Activated CD8-positive, alpha-beta memory T cell treated with anti-CD3 and anti-CD28 coated beads for 24 hours (primary cell): ENCODE measurements around the gene FUT3.
"Not testable (repeated sequence)": the region's sequence is repeated elsewhere in the genome, so short reads cannot be mapped to it uniquely, and the experiment has no call there.

Source experiments
- DNase-seq: peaks from one replicate; pipeline ENCODE4 v3.0.0-alpha.2; 2020

The FUT3 gene

DNA sequence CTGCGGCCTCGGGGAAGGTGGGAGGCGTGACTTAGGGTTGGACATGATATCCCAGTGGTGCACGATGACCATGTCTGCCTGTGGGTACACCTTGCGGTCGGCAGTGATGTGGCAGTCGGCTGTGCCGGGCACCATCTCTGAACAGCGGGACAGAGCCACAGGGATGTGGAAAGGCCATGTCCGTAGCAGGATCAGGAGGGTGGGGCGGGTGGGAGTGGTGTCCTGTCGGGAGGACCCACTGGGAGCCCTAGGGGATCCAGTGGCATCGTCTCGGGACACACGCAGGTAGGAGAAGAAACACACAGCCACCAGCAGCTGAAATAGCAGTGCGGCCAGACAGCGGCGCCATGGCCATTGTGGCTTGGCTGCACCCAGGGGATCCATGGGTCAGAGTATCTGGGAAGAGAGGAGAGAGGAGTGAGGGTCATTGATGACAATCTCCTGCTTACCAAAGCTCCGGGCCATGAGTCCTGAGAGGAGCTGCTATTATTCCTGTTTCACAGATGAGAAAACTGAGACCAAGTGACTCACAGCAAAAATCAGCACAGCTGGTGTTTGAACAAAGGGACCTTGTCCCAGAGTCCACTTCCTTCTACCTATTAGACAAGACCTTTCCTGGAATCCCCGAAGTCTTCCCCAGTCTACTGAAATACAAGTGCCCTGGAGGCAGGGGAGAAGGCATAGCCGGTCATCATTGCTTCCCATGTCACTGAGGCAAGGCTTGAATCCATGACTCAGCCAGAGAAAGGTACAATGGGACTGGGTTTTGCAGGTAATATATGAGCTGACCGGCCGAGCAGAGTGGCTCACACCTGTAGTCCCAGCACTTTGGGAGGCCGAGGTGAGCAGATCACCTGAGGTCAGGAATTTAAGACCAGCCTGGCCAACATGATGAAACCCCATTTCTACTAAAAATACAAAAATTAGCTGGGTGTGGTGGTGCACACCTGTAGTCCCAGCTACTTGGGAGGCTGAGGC lies 6.5 kb downstream of the FUT3 start:
- no peak for DNase-seq

DNA sequence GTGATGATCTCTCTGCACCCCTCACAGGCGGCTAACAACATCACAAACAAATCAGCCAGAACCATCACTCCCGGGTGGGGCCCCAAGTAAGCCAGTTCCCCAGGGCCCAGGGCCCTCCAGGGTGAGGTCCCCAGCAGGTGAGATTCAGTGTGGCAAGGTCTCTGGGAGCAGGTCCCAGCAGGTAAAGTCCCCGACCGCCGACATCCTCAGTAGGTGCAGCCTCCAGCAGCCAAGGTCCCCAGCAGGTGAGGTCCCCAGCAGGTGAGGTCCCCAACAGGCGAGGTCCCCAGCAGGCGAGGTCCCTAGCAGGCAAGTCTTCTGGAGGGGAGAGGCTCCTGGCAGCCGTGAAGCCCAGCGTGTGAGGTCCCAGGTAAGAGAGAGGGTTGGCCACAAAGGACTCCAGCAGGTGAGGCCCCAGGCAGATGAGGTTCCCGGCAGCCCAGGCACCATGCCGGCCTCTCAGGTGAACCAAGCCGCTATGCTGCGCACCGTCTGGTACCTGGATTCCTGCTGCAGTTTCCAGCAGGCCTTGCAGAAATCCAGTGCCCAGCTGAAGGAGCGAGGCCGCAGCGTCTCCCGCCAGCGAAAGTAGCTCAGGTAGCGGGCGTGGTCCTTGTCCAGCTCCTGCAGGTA lies 7.8 kb downstream of the FUT3 start:
- DNase-seq = no peak

DNA sequence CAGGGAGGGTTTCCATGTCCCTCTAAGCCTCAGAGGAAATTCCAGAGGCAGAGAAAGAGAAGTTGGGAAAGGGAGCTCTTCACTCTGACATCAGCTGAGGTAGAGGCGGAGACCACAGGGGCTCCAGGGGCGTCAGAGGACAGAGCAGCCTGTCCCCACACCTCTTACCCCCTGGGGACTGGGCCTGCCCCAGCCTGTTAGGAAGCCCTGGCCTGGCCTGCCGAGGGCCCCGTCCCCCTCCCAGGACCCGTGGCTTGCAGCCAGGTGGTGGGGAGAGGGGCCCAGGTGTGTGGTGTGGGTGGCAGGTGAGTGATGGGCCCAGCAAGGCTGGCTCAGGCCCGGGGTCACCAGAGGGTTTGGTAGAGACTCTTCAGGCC lies 9.5 kb downstream of the FUT3 start:
- DNase-seq = not testable (repeated sequence)

DNA sequence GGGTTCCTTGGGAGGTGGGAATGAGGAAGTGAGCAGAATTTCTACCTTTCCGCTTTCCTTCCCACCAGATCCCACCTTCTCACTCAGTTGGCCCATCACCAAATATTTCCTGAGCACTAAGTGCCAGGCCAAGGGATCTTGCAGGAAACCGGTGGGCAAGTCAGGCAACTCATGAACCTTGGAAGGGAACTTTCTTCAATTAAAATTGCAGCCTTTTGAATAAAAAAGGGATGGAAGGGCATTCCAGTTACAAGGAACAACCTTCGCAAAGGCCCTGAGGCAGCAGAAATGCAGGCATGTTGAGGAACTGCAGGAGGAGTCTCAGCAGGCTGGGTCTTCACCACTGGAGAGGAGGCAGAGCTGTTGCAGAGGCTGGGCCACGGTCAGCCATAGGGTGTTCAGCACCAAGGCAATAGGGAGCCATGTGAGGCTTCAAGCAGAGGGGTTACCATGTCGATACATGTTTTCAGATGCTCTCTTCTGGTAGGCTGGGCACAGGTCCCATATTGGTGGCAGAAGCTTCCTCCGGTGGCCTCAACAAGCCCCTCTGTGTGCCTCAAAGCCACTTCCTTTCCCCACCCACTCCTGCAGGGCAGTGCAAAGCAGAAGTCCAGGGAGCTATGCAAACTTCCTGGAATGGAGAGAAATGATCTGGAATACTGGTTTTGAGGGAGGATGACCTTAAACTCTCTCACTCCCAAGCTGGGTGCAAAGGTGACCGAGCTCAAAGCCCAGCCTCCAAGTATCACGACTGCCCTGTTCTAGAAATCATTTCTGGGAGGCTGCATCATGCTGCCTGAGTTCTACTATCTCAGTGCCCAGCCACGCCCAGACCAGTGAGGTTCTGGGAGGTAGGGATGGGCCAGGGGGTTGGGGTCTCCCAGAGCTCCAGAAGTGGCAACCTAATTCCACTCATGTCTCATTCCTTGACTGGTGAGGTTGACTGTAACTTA lies 11.9 kb downstream of the FUT3 start, which contains the start of gene FUT6:
TSS of gene FUT6 (minus strand) at position 638 of the 953 bp plus-strand sequence. CDS start 7,135 bp downstream, outside the sequence.
- no peak for DNase-seq

DNA sequence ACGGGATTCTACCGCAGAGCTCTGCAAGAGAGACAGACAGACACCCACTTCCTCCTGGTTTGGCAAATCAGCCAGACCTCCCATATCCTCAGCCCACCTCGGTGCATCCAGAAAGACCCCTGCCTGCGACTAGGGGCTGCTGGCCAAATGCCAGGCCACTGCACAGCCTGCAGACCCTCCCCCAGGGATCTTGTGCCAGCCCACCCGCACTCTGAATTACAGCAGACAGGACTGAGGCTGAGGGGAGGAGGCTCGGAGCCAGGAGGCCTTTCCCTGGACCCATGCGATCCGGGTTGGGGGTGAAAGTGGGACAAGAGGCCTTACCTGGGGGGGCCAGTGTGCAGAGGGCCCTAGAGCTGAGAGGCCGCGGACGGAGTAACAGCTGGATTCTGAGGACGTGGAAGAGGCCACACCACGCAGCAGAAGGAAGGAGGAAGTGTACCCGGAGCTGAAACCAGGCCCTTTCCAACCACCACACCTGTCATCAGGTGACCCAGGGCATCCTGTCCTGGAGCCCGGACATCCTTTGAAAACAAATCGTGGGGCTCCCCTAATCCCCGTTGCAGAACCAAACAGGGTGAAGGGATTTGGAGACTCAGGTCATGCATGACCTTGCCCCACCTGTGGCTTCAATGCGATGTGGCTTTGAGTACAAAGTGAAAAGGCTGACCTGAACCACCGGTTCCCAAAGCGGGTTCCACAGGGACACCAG lies 12.7 kb downstream of the FUT3 start:
- DNase-seq = no peak

DNA sequence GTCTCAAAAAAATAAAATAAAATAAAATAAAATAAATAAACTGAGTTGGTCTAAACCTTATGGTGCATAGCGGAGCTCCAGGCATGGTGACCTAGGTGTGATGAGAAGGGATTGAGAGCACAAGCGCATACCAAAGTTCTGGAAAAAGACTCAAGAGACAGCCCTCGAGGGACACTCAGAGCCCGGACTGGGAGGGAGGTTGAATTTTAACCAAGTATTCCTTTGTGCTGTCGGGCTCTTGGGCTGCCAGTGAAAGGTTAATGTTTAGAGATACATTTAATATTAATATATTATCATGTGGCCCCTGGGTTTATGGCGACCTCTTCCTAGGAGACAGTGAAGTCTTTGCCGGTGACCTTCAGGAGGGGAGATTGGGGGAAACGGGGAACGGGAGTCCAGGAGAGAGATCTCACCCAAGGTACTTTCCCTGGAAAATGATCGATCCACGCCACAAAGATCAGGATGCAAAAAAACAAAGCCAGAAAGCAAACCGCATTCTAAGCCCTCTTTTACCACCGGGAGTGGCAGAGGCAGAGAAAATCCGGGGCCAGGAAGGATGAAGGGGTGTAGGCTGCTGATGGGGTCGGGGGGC lies 13.4 kb downstream of the FUT3 start:
- no peak for DNase-seq

DNA sequence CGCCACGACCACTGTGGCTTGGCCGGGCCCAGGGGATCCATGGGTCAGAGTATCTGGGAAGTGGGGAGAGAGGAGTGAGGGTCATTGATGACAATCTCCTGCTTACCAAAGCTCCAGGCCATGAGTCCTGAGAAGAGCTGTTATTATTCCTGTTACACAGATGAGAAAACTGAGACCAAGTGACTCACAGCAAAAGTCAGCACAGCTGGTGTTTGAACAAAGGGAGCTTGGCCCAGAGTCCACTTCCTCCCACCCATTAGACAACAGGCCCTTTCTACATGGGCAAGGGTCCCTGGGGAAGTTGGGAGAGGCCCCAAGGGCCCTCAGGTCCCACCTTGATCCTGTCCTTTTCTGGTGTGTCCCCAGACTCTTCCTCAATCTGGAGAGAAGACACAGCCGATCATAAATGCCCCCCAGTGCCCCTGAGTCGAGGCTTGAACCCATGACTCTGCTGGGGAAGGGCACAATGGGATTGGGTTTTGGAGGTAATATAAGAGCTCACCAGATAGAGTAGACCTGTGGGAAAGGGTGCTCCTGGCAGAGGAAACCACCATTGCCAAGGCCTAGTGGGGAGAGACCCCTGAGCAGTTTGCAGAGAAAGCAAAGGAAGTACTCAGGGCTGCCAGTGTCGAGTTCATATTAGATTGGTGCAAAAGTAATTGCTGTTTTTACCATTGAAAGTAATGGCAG lies 18.6 kb downstream of the FUT3 start:
- DNase-seq = no peak

DNA sequence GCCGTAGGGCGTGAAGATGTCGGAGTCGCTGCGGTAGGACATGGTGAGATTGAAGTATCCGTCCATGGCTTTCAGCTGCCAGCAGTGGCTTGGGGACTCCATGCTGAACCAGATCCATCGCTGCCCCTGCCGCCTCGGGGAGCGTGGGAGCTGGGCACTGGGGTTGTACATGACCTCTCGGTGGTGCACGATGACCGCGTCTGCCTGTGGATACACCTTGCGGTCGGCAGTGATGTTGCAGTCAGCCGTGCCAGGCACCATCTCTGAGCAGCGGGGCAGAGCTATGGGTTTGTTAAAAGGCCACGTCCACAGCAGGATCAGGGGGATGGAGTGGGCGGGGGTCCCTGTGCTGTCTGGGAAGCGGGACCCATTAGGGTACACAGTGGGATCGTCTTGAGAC lies 19.2 kb downstream of the FUT3 start:
- DNase-seq = no peak

DNA sequence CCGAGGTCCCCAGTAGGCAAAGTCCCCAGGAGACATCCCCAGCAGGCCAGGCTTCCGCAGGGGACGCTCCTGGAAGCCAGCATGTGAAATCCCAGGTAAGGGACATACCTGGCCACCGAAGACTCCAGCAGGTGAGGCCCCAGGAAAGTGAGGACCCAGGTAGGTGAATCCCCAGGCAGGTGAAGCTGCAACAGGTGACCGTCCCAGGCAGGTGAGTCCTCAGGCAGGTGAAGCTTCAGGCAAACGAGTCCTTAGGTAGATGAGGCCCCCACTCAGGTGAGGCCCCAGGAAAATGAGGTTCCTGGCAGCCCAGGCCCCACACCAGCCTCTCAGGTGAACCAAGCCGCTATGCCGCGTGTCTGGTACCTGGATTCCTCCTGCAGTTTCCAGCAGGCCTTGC lies 20.1 kb downstream of the FUT3 start:
- DNase-seq = no peak

DNA sequence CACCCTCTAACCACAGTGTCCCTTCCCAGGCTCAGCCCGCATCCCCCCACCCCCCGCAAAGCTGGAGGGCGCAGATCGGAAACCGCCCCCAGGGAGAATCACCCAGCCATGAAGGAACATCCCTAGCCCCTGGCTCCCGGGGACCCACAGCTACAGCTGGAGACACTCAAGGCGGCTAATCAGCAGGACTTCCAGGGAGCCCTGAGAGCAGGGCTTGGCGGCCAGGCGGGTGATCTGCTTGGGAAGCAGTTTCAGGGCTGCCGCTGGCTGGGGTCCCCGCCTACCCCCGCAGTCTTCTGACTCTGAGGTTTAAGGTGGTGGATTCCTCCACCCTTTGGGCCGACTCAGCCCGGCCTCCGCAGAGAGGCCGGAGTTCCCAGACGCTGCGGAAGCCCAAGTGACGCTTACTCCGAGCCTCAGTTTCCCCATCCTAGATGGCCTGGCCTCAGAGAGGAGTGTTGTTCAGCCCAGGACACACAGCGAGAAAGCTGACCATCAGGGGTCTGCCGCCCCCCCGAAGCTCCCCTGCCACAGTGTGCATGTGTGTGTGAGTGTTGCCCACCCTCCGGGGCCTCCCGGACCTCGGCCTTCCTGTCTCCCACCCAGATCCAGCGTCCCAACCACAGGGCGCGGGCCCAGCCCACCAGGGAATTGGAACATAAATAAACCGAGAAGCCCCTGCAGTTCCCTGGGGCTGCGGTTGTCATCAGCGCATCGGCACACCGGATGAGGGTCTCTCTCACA lies 21.5 kb downstream of the FUT3 start:
- DNase-seq = no peak

DNA sequence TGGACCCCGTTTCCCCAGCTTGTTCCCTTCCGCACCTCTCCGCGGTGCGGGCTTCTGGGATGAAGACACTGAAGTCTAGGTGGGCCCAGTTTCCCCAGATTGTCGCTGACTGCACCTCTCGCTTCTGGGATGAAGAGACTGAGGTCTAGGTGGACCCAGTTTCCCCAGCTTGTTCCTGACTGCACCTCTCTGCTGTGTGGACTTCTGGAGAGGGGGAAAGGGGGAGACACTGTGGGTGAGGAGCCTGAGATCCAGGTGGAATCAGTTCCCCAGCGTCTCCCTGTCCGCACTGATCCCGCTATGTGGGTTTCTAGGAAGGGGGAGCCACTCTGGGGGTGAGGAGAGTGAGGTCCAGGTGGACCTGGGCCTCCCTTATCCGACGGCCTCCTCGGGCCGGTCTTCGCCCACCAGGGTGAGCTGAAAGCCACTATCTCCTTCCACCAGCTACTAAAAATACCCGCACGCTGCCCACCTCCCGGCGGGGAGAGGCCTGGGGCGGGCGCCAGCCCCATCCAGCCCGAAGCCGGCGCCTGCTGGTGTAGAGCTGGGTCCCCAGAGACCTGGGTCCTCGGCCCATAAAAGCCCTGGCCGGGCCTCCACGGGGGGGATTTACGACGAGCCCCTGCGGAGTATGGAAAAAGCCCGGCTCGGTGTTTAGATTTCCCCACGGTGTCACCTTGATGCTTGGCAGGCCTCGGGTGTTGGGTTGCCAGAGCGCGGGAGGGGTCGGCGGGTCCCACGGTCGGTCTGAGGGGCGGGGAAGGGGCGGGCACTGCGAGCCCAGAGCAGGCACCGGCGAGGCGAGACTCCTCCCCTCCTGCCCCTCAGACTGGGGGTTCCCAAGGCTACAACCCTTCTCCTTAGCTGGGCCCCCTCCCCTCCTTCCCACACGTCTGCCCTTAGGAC lies 22.3 kb downstream of the FUT3 start:
- peak; percentile 78 for DNase-seq

DNA sequence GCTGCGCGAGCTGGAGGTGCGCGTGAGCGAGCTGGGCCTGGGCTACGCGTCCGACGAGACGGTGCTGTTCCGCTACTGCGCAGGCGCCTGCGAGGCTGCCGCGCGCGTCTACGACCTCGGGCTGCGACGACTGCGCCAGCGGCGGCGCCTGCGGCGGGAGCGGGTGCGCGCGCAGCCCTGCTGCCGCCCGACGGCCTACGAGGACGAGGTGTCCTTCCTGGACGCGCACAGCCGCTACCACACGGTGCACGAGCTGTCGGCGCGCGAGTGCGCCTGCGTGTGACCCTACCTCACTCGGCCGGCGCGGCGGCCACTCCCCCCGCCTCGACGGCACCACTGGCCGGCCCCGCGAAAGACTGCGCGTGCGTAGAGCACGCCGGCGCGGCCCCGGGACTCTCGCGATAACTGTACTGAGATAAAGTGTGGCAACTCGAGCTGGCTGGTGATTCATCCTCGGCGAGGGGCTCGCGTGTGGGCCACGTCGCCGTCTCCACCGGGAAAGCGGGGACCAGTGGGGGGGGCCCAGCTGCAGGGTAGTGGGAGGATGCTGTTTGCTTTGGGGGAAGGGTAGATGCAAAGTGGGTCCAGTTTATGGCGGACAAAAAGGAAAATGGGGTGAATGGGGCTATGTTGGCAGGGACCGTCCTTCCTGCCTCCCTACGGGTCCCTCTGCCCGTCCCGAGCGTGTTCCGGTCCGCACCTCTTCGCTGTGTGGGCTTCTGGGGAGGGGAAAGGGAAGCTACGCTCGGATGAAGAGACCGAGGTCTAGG lies 23.2 kb downstream of the FUT3 start:
- DNase-seq = peak; percentile 99

DNA sequence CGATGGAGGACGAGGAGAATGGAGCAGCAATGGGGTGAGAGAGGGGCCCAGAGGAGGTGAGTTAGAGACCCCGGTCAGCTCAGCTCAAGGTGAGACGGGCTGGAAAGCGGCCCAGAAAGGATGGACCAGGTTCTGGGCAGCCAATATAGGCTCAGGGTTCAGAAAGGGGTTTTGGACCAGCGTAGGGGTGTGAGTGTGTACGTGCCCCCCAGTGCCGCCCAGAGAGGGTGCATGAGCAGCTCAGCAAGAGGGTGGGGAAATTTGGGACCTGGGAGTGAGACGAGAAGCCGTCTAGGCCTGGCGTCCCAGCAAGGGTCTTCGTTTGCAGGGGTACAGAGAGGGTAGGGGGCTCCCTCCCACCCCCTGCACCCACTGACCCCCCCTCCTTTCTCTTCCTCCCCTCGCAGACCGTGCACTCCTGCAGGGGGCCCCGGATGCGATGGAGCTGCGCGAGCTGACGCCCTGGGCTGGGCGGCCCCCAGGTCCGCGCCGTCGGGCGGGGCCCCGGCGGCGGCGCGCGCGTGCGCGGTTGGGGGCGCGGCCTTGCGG lies 23.8 kb downstream of the FUT3 start:
- no peak for DNase-seq

DNA sequence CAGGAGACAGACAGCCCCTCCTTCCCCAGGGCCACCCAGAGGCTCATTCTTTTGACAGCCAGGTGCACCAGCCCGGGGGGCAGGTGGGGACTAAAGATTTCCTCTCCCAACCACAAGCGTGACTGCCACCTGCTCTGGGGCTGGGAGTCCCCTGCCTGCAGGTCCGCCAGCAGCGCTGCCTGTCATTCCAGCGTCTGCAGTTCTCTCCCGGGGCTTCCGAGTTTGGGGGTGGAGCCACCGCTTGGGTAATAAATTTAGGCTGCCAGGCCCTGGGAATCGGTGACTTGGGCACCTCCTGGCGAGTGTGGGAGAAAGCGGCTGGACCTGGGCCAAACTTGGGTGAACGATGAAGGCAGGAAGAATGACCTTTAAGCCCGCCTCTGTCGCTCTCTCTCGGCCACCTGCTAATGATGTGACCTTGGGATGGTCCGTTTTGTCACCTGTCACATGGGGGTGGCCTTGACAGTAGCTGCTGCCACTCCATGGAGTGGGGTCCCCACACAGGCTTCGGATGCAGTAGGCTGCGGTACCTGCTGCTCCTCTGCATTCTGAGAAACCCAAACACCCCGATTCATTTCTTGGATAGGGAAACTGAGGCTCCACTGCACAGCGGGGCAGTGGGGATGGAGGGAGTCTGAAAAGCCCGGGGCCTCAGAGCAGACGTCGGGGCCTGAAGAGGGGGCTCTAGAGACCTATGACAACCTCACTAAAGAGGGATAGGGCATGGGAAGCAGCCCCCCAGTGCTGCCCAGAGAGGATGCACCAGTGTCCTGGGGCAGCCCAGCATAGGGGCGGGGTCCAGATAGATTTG lies 24.5 kb downstream of the FUT3 start:
- DNase-seq = no peak

DNA sequence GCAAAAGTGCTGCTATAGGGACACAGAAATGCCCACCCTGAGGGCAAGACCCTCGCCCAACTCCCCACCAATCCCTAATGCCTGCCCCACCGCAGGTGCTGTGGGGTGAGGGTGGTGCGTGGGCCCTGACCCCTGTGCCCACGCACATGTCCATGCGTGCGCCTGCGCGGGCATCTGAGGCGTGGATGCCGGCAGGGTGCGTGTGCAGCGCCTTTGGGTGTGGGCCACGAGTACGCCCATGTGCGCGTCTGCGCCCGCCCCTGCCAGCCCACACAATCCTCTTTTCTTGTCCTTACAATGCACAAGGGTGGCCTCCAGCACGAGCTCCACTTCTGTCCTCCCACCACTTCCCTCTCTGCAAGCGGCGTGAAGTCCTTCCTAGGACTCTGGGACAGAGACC lies 26.1 kb downstream of the FUT3 start:
- DNase-seq = no peak

DNA sequence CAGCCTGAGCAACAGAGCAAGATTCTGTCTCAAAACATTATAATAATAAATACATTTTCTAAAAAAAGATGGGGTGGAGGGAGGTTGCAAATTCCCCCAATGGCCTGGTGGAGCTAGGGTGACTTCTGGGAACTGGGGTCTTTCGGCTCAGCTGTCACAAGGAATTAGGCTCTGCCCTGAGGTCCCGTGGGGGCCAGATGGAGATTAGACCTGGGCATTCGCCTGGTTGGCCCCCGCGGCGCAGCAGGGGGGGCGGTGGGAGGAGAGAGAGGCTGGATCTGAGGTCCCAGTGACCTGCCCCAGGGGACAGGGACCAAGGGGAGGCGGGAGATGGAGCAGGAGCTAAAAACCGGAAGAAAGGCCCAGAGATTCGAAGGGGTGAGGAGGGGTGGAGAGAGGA lies 26.5 kb downstream of the FUT3 start:
- no peak for DNase-seq

DNA sequence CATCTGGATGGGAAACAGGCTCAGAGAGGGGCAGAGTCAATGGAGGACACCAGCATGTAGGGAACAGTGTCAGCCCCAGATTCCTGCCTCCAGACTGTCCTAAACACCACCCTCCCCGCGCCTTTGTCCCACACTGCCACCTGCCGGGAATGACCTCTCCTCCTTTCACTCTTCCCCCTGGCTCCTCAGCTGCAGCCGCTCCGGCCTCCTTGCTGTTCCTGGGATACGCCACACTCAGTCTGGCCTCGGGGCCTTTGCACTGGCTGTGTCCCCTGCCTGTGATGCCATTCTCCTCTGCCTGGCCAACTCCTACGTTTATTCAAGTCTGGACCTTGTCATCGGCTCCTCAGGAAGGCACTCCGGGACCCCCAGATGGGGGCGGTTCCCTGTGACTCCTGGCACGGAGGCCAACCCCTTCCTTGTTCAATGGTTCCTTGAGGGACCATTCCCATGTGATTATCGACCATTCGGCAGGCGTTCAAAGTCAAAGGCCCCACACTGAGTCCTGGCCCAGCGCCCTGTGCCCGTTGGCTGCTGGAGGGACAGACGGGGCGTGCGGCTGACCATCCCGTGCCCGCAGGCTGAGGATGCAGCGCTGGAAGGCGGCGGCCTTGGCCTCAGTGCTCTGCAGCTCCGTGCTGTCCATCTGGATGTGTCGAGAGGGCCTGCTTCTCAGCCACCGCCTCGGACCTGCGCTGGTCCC lies 27.5 kb downstream of the FUT3 start:
- no peak for DNase-seq
